IPS-11a (cell line): ENCODE results near the gene CNTFR.

Experiments
- H3K4me3 ChIP-seq: one replicate; pipeline ENCODE4 v1.5.1; 2013; ENCODE audit warnings: low read depth, low read length, control low read depth

CNTFR gene

DNA sequence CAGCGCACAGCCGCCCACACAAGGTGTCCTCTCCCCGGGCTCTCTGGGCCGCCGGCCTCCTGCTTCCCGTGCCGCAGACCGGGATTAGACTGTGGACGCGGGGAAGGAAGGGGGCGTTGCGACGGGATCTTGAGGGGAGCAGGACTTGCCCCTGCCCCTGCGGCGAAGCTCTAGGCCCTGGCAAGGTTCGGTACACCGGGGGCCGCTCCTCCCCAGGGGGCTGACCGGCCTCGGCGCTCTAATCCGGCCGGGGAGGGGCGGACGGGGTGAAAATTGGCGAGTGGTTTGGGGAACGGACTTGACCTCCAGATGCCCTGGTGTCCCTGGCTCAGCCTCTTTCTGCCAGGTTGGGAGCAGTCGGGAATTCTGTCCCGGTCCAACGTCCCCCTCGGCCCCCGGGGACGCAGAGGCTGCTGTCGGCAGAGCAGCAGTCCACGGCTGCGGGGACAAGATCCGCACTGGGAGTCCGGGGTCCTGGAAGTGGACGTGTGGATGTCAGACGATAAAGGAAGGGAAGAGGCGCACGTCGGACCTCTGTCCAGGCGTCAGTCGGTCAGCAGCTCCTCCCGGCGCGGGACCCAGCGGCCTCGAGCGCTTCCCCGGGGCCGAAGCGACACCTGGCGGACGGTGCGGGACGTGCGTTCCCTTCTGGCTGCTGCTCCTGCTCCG, 1.9 kb upstream of the CNTFR start:
- no peak overlapping the region for H3K4me3 ChIP-seq

DNA sequence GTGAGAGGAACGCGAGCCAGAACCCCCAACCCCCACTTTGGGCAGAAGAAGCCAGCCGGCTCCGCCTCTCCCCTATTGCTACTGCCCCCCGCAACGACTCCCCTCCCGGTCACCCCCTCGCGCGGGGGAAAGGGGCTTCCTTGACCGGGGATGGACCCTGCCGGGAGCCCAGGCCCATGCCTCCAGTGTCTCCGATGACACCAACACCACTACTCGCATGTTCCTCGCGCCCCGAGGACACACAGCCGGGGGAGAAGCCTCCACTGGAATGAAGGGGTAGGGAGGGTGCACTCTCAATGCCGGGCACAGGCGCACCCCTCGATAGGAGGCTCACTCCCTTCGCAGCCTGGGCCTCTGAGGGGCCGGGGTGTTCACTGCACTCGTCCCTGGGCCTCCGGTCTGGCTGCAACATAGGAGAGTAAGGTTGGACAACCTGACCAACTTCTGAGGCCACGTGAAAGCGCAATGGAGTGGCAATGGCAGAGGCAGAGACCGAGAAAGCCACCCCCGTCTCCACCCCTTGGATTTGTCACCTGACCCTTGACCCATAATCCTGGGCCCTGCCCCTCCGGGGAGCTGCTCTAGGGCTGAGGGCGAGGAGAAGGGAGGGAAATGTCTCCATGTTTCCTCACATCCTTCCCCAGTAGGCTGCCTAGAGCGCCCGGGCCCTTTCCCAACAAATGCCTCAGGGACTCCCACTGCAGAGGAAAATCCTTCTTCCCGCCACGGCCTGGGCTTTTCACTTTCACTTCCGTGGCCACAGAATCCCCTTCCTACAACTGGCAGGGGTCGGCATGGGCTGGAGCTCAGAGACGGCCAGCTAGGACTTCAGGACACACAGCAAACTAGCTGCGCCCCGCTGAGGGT, 1.1 kb upstream of the CNTFR start:
- peak overlapping the region; percentile 56 for H3K4me3 ChIP-seq

DNA sequence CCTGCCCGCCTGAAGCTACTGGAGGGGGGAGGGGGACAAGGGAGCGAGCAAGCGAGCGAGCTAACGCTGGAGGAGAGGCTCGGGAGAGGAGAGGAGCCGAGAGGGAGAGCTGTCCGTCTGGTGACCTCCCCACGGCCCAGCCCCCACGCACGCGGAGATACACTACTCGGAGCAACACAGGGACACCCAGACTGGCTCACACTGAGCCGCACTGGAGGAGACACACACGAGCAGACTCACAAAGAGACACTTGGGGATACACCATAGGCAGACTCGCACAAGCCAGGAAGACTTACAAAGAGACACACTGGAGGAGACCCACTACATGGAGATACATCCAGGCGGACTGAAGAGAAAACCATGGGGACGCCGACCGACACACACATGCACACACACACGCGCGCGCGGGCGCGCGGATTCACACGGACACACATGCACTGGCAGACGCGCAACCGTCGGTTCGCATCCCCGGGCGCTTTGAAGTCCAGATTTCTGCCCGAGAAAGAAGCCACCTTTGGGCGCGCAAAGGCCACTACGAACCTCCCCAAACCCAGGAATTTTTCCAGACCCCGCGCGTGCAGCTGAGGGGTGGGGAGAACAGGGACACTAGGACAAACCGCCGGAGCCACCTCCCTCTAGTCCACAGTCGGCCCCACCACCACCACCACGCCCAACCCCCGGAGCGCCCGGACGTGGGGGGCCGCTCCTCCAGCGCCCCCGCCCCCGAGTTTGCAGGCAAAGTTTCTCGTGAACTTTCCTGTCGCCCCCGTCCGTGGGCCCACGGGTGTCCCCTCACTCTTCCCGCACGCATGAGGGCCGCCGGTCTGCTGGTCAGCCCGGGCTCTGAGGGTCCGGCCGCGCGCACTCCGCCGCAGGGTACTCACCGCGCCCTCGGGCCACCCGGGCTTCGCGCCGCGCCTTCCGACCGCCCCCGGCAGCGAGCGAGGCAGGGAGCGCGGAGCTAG, 571 bp downstream of the CNTFR start:
- peak overlapping the region; percentile 56 for H3K4me3 ChIP-seq

DNA sequence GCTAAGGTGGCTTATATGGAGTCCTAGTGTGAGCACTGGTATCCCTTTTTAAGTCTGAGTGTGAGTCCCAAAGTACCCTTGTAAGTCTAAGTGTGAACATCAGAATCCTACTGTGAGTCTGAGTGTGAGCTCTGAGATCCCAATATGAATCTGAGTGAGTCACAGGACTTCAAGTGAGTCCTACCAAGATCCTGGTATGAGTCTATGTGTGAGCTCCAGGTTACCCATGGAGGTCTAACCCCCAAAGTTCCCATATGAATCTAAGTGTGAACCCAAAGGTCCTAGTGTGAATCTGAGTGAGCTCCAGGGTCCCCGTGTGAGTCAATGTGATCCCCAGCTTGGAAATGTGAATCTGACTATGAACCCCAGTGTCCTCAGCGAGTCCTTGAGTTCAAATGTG, 2.3 kb downstream of the CNTFR start:
- H3K4me3 ChIP-seq, result no peak overlapping the region

DNA sequence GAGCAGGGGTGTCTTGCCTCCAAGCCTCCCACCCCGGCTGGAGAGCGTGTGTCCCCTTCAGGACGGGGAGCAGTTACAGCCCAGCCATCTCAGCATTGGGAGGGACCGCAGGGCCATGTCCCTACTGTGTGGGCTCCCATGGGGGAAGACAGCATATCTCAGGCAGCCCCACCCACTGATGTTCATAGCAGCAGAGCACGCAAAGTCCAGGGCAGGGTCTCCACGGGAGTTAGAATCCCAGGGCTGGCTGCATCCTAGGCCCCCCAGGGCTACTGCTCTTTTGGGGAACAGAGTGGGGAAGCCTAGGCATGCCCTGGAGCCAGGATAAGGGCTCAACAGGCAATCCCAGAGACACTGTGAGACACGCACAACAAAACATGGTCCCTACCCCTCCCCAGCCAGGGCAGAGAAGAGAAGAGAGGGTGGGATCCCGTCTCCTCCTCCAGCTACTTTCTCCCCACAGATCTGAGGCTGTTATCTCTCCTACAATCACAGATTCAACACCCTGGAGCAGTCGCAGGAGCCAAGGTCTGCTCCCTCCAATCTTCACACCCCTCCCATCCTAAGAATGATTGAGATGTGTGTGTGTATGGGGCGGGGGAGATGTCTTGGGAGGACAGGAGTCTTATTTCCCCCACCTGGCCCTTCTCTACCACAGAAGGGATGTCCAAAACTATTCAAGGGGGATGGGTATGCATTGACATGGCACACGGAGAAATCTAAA, 3.4 kb downstream of the CNTFR start:
- no peak overlapping the region for H3K4me3 ChIP-seq

DNA sequence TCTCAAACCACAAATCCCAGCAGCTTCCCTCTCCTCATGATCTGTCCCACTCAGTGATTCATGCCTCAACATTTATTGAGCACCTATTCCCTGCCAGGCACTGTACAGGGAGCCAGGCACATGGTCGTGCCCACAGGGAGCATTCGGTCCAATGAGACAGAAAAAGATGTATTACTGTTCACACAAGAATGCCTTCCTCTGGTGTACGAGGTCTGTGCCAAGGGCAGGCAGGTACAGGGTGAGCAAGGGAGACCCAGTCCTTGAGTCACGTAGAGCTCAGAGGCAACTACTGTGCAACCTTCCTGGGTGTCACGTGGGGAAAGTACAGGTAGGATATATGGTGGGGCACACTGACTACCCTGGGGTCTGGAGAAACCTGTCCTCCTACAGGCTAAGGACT, 4.6 kb downstream of the CNTFR start:
- no peak overlapping the region for H3K4me3 ChIP-seq

DNA sequence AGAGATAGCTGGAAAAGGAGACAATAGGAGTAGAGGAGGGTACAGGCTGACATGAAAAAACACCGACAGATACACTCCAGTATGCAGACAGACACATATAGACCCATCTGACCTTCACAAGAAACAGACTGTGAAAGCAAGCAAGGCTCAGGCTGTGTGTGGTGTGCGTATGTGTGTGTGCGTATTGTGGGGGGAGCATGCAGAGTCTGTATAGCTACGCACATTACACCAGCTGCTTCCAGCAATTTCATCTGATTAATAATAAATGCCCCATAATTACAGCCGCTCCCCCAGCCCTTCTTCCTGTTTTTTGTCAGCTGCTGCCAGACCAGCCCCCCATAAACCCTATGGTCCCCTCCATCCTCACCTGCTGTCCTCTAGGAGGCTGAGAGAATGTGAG, 6.7 kb downstream of the CNTFR start:
- H3K4me3 ChIP-seq, result no peak overlapping the region

DNA sequence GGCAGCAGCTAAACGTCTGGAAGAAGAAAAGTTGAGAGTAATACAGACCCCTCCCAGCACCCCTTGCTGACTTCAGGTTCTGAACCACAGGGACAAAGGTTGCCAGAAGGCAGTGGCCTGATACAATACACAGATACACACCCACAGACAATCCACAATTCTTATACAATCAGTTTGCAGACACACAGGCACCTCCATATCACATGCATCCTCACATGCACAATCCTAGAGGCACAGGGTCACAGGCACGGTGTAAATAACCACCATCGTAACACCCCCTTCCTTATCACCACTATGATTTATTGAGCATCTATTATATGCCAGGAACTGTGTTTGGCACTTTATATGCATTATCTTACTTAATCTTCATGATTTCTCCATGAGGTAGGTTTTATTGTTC, 8.2 kb downstream of the CNTFR start:
- no peak overlapping the region for H3K4me3 ChIP-seq

DNA sequence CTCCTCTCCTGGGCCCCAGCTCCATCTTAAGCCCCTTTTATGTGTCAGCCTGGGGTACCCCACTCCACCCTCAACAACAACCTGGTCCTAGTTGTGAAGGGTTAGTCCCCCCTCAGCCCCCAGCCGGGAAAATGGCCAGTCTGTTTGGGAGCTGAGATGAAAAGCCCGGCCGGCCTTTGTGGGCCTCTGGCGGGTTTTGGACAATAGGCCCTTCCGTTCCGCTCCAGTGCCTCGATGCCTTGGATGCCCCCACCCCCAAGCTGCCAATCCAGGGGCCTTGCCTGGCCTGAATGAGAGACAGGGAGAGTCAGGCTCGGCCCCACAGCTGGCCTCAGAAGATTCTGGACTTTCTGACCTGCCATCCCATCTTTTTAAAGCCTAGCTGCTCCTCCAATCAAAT, 9.2 kb downstream of the CNTFR start:
- no peak overlapping the region for H3K4me3 ChIP-seq

DNA sequence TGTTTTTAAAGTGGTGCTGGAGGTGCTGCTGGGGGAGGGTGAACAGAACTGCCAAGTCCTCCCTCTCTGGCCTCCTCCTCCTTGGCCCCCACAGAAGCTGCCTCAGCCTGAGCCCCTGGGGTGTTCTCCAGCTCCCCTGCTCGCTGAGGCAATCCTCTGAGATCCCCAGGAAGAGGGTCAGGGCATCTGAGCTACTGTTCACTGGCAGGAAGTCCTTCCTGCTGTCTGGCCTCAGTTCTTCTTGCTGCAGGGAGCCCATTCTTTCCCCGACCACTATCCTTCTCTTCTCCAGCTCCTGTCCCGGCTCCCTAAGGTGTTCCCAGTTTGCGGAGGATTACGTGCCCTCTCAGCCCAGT, 9.7 kb downstream of the CNTFR start:
- no peak overlapping the region for H3K4me3 ChIP-seq

DNA sequence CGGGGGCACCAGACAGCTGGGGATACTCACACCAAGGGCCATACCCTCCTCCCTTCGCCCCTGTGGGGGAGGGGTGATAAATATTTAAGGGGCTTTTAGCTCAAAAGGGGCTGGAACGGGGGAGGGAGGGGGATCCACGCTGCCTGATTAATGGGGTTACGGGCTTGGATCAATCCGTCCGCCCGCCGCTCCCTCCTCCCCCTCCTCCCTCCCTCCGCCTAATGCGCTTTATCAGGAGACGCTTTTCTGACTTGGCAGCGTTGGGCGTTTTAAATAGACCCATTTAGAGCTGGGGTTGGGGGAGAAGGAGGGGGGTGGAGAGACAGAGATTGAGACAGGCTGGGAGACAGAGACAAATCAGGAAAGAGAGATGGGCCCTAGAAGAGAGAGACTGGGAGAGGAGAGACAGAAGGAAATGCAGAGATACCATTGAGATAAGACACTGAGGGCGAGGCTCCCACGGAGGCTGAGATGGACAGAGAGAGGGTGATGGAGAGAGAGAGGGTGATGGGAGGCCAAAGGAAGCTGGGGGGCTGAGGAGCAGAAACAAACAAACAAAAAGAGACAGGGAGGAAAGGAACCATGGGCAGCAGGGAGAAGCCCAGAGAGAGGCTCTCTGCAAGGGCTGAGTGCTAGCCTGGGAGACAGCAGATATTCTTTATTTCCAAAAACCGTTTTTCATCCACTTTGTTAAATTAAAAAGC, 10.3 kb downstream of the CNTFR start:
- no peak overlapping the region for H3K4me3 ChIP-seq

DNA sequence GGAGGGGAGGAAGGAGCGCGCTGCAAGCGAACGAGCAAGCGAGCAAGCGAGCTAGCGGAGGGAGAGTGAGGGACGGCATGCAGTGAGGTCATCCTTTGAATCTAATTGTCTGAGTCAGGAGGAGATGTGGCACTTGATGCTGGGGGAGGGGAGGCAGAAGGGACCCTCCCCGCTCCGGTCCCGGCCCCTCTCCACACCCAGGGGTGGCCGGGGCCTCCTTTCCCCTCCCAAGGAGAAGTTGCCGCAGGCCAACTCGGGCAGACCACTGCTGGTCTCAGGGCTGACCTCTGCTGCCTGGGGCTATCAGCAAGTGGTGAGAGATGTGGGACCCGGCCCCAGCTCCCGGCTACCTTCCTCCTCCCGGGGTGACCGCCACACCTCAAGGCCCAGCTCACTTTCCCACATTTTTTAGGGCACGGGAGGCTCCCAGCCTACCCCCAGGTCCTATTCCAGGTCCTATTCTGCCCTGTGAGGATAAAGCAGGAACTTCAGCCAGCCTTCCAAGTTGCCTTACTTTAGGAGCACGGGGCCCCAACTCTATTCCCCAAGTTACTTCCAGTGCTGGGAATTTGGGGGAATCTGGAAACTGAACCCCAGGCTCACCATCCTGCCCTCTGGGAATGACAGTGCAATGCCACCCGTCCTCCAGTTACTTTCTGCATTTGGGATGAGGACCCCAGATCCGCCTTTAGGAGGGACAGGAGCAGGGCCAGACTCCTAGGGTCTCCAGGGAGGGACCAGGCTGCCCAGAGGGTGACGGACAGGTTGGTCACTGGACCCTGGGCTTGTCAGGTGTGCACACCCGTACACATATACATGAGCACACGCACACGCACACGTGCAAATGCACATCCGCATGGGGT, 11.1 kb downstream of the CNTFR start:
- H3K4me3 ChIP-seq, result peak overlapping the region; percentile 27

DNA sequence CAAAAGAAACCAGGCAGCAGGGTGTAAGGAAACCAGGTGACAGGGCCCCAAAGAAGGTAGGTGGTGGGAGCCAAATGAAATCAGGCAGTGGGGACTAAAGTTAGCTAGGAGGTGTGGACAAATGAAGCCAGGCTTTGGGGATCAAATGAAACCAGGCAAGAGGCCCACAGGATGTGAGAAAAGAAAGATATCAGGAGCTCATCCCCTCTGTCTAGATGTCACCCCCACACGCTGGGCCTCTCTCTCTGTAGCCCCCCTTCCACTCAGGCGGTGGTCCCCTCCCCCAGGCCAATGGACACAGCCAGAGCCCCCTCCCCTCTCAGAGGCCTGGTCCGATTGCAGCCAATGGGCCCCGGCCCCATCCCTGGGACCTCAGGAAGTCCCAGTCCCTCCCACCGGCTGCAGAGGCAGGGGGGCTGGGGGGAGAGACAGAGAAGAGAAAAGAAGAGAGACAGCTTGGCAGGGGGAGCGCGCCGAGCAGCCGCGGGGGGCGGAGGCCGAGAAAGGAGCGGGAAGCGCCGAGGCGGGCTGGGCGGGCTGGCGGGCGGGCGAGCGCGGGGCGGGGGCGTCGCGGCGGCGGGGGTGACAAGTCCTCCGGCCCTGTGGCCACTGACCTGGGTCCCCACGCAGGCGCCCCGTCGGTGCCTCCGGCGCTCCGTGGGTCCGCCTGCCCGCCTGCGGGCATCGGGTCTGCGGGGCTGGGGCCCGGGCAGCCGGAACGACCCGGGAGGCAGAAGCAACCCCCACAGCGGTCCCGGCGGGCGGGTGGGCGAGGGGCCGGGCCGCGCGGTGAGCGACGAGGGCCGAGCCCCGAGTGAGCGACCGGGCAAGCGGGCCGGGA, 11.9 kb downstream of the CNTFR start:
- H3K4me3 ChIP-seq, result peak overlapping the region; percentile 27

DNA sequence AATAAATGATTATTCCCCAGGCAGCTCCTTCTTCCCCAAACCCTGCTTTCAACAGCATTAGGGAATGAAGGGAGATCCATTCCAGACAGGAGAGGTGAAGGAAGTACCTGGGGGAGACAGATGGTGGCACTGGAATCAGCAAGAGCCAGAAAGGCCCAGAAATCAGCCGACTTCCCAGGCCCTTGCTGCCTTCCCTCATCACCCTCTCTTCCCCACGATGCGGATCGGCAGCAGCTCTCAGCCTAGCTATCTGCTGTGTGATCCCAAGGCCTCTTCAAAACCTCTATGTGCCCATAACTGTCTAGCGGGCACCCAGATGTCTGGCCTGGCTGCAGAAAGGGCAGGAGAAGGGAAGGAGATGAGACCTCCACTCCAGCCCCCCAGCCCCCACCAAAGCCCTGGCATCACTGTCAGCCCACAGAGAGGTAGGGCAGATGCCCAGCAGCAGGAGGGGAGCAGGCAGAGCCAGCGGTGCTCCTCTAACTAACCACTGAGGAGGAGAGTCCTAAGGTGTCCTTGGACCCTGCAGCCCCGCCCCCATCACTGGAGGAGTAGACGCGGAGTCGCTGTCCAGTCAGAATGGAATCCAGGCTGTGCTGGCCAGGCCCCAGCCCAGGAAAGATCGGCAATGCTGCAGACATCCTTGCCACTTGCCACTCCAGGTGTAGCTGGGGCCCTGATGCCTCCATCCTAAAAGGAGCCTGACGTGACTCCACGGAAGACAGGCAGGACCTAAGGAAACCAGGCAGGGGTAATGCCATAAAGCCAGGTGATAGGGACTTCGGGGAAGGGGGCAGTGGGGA, 12.7 kb downstream of the CNTFR start:
- H3K4me3 ChIP-seq, result no peak overlapping the region

DNA sequence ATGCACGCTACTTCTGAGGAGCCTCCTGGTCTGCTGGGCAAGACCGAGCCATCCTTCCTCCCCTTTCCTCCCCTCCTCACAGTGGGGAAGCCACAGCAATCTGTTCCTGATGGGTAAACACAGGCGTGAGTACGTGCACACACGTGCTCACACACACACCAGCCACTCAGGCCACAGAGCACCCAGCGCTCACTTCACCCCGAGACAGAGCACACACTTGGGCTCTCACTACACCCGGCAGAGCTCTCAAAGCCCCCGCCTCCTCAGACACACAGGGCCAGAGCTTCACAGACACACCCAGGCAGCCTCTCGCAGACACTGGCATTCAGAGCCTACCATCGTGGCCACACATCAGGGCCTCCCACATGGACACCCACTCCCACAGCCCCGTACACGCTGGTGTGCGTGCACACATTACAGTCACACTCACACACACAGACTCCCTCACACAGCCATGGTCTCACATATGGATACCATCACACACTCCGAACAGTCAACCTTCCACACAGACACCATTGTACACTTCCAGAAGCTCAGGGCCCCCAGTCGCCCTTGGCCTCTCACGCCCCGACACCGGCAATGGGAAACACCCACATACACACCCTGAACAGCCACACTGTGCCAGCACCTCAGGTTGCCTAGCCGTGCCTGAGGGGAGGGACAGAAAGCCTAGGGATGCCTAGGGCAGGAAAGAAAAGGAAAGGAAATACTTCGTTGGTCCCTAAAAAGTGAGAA, 13.5 kb downstream of the CNTFR start:
- H3K4me3 ChIP-seq, result no peak overlapping the region

DNA sequence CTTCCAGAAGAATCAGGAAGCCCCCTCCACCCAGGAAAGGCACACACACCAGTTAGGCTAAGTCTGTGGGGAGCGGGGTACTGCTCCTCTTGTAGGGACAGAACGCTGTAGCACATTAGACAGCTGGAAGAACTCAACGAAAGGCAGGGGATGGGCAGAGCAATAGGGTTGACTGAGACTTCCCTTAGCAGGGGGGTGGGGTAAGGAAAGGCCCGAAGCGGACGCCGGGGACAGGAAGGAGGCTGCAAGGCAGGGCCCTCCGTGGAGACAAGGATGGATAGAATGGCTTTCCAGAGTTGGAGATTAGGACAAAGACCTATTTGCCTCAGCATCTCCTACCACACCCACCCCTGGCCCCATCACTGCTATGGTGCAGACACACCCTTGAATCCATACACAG, 14.3 kb downstream of the CNTFR start:
- H3K4me3 ChIP-seq, result no peak overlapping the region

DNA sequence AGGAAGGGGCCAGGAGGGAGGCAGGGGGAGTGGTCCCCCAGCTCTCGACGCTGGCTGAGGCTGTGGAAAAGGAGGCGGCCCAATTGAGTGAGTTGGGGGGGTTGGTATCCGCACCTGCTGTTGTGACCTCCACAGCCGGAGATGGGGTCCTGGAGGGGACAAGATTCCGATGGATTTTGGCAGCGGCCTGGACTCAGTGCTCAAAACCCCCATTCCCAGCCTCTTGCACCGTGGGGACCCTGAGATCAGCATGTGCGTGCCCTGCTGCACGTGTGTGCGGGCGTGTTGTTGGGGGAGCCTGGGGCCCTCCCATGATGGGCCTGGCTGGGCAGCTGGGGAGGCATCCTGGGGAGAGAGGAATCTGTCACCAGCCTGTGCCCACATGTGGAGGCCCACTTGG, 15.0 kb downstream of the CNTFR start:
- no peak overlapping the region for H3K4me3 ChIP-seq
